ENCODE results near the gene NRXN3.

The NRXN3 gene

GRCh38 chr14:78747813-78748212, 577.6 kb downstream of the NRXN3 start:
- H3K4me2 ChIP-seq (ENCODE audit: low read length), result no peak overlapping the region
- H3K9ac ChIP-seq (ENCODE audit: low read depth, low read length), result no peak overlapping the region
- H3K27me3 ChIP-seq (ENCODE audit: control insufficient read depth, insufficient read depth, low read length), result no peaks in the 10 kb centered on the region
- no peaks in the 10 kb centered on the region for H3K4me1 ChIP-seq (ENCODE audit: control insufficient read depth, insufficient read depth, low read length)
- H3K36me3 ChIP-seq (ENCODE audit: insufficient read depth, low read length), result no peaks in the 10 kb centered on the region
- no peak overlapping the region for H3K4me3 ChIP-seq (ENCODE audit: low read length)
- H3K9me3 ChIP-seq (replicated peaks; ENCODE audit: low read length), result no peaks in the 10 kb centered on the region

GRCh38 chr14:78752518-78753188, 582.5 kb downstream of the NRXN3 start:
- Histone ChIP-seq H3K9me3 (replicated peaks; ENCODE audit: low read length) (no peaks in the 10 kb centered on the region), H3K36me3 (ENCODE audit: insufficient read depth, low read length) (no peaks in the 10 kb centered on the region), H3K4me1 (ENCODE audit: control insufficient read depth, insufficient read depth, low read length) (no peaks in the 10 kb centered on the region), H3K9ac (ENCODE audit: low read depth, low read length) (no peak overlapping the region), H3K4me2 (ENCODE audit: low read length) (no peak overlapping the region), H3K27me3 (ENCODE audit: control insufficient read depth, insufficient read depth, low read length) (no peaks in the 10 kb centered on the region), H3K4me3 (ENCODE audit: low read length) (no peak overlapping the region)

- no peaks in the 10 kb centered on the region for H3K27me3 ChIP-seq (ENCODE audit: control insufficient read depth, insufficient read depth, low read length)
- H3K4me1 ChIP-seq (ENCODE audit: control insufficient read depth, insufficient read depth, low read length), result no peaks in the 10 kb centered on the region
- no peak overlapping the region for H3K4me2 ChIP-seq (ENCODE audit: low read length)
- no peaks in the 10 kb centered on the region for H3K9me3 ChIP-seq (replicated peaks; ENCODE audit: low read length)
- H3K9ac ChIP-seq (ENCODE audit: low read depth, low read length), result no peak overlapping the region
- no peaks in the 10 kb centered on the region for H3K36me3 ChIP-seq (ENCODE audit: insufficient read depth, low read length)
- no peak overlapping the region for H3K4me3 ChIP-seq (ENCODE audit: low read length)
Observed at GRCh38 chr14:78754059-78754458, 583.9 kb downstream of the NRXN3 start.

- Histone ChIP-seq H3K9me3 (replicated peaks; ENCODE audit: low read length) (no peaks in the 10 kb centered on the region), H3K36me3 (ENCODE audit: insufficient read depth, low read length) (no peaks in the 10 kb centered on the region), H3K4me2 (ENCODE audit: low read length) (no peak overlapping the region), H3K27me3 (ENCODE audit: control insufficient read depth, insufficient read depth, low read length) (no peaks in the 10 kb centered on the region), H3K4me3 (ENCODE audit: low read length) (no peak overlapping the region), H3K4me1 (ENCODE audit: control insufficient read depth, insufficient read depth, low read length) (no peaks in the 10 kb centered on the region), H3K9ac (ENCODE audit: low read depth, low read length) (no peak overlapping the region)
Observed at GRCh38 chr14:78758333-78758732, 588.2 kb downstream of the NRXN3 start.

GRCh38 chr14:78762331-78762730, 592.2 kb downstream of the NRXN3 start:
- Histone ChIP-seq H3K9me3 (replicated peaks; ENCODE audit: low read length) (no peaks in the 10 kb centered on the region), H3K4me3 (ENCODE audit: low read length) (no peak overlapping the region), H3K4me2 (ENCODE audit: low read length) (no peak overlapping the region), H3K4me1 (ENCODE audit: control insufficient read depth, insufficient read depth, low read length) (peaks cover 3% of the 10 kb centered on the region), H3K9ac (ENCODE audit: low read depth, low read length) (no peak overlapping the region), H3K36me3 (ENCODE audit: insufficient read depth, low read length) (no peaks in the 10 kb centered on the region), H3K27me3 (ENCODE audit: control insufficient read depth, insufficient read depth, low read length) (no peaks in the 10 kb centered on the region)

- Histone ChIP-seq H3K27me3 (ENCODE audit: control insufficient read depth, insufficient read depth, low read length) (no peaks in the 10 kb centered on the region), H3K9me3 (replicated peaks; ENCODE audit: low read length) (no peaks in the 10 kb centered on the region), H3K4me2 (ENCODE audit: low read length) (no peak overlapping the region), H3K9ac (ENCODE audit: low read depth, low read length) (no peak overlapping the region), H3K36me3 (ENCODE audit: insufficient read depth, low read length) (no peaks in the 10 kb centered on the region), H3K4me3 (ENCODE audit: low read length) (no peak overlapping the region), H3K4me1 (ENCODE audit: control insufficient read depth, insufficient read depth, low read length) (peaks cover 3% of the 10 kb centered on the region)
Observed at GRCh38 chr14:78763746-78764145, 593.6 kb downstream of the NRXN3 start.

GRCh38 chr14:78764240-78764639, 594.1 kb downstream of the NRXN3 start:
- Histone ChIP-seq H3K27me3 (ENCODE audit: control insufficient read depth, insufficient read depth, low read length) (no peaks in the 10 kb centered on the region), H3K4me1 (ENCODE audit: control insufficient read depth, insufficient read depth, low read length) (peaks cover 3% of the 10 kb centered on the region), H3K4me3 (ENCODE audit: low read length) (no peak overlapping the region), H3K4me2 (ENCODE audit: low read length) (peak overlapping the region; percentile 38), H3K9me3 (replicated peaks; ENCODE audit: low read length) (no peaks in the 10 kb centered on the region), H3K9ac (ENCODE audit: low read depth, low read length) (no peak overlapping the region), H3K36me3 (ENCODE audit: insufficient read depth, low read length) (no peaks in the 10 kb centered on the region)

GRCh38 chr14:78764645-78765044, 594.5 kb downstream of the NRXN3 start:
- H3K27me3 ChIP-seq (ENCODE audit: control insufficient read depth, insufficient read depth, low read length), result no peaks in the 10 kb centered on the region
- H3K36me3 ChIP-seq (ENCODE audit: insufficient read depth, low read length), result no peaks in the 10 kb centered on the region
- peak overlapping the region; percentile 38 for H3K4me2 ChIP-seq (ENCODE audit: low read length)
- H3K4me1 ChIP-seq (ENCODE audit: control insufficient read depth, insufficient read depth, low read length), result peaks cover 3% of the 10 kb centered on the region
- H3K4me3 ChIP-seq (ENCODE audit: low read length), result no peak overlapping the region
- H3K9me3 ChIP-seq (replicated peaks; ENCODE audit: low read length), result no peaks in the 10 kb centered on the region
- H3K9ac ChIP-seq (ENCODE audit: low read depth, low read length), result no peak overlapping the region

- Histone ChIP-seq H3K4me2 (ENCODE audit: low read length) (no peak overlapping the region), H3K27me3 (ENCODE audit: control insufficient read depth, insufficient read depth, low read length) (no peaks in the 10 kb centered on the region), H3K9ac (ENCODE audit: low read depth, low read length) (no peak overlapping the region), H3K4me1 (ENCODE audit: control insufficient read depth, insufficient read depth, low read length) (peaks cover 3% of the 10 kb centered on the region), H3K4me3 (ENCODE audit: low read length) (no peak overlapping the region), H3K36me3 (ENCODE audit: insufficient read depth, low read length) (no peaks in the 10 kb centered on the region), H3K9me3 (replicated peaks; ENCODE audit: low read length) (no peaks in the 10 kb centered on the region)
Observed at GRCh38 chr14:78767436-78767835, 597.3 kb downstream of the NRXN3 start.

GRCh38 chr14:78782551-78782950, 612.4 kb downstream of the NRXN3 start:
- Histone ChIP-seq H3K9me3 (replicated peaks; ENCODE audit: low read length) (no peaks in the 10 kb centered on the region), H3K4me1 (ENCODE audit: control insufficient read depth, insufficient read depth, low read length) (no peaks in the 10 kb centered on the region), H3K36me3 (ENCODE audit: insufficient read depth, low read length) (no peaks in the 10 kb centered on the region), H3K4me2 (ENCODE audit: low read length) (no peak overlapping the region), H3K4me3 (ENCODE audit: low read length) (no peak overlapping the region), H3K27me3 (ENCODE audit: control insufficient read depth, insufficient read depth, low read length) (no peaks in the 10 kb centered on the region), H3K9ac (ENCODE audit: low read depth, low read length) (no peak overlapping the region)

GRCh38 chr14:78785265-78785664, 615.1 kb downstream of the NRXN3 start:
- no peaks in the 10 kb centered on the region for H3K27me3 ChIP-seq (ENCODE audit: control insufficient read depth, insufficient read depth, low read length)
- no peaks in the 10 kb centered on the region for H3K4me1 ChIP-seq (ENCODE audit: control insufficient read depth, insufficient read depth, low read length)
- H3K9ac ChIP-seq (ENCODE audit: low read depth, low read length), result no peak overlapping the region
- no peaks in the 10 kb centered on the region for H3K36me3 ChIP-seq (ENCODE audit: insufficient read depth, low read length)
- H3K4me2 ChIP-seq (ENCODE audit: low read length), result no peak overlapping the region
- no peaks in the 10 kb centered on the region for H3K9me3 ChIP-seq (replicated peaks; ENCODE audit: low read length)
- no peak overlapping the region for H3K4me3 ChIP-seq (ENCODE audit: low read length)
